Measurements from ENCODE around the gene IRAK1. TPM values are rescaled to one million over a fixed set of nuclear protein-coding genes. Genes with fewer than 3 reads are reported as not detected.

IRAK1 gene
- total RNA-seq, 1 experiment from 2014 or later: 432 TPM

GRCh38 chrX:153967536-153968224 lies 52.0 kb downstream of the IRAK1 start:
- intact Hi-C loops (cut with micrococcal nuclease; ENCODE audit: unreplicated experiment): no loop called here
- ATAC-seq (no peak), DNase-seq (ENCODE audit: low read depth, low spot score) (no peak)
- H3K27ac ChIP-seq (ENCODE audit: low read length): peak overlapping the region; percentile 90
- TSS peak; percentile 37 for BruUV-seq (replicated peaks)
- H3K27me3 ChIP-seq (ENCODE audit: control insufficient read depth, insufficient read depth, low read length): no peaks in the 10 kb centered on the region
- TF ChIP-seq, protein P1, sequence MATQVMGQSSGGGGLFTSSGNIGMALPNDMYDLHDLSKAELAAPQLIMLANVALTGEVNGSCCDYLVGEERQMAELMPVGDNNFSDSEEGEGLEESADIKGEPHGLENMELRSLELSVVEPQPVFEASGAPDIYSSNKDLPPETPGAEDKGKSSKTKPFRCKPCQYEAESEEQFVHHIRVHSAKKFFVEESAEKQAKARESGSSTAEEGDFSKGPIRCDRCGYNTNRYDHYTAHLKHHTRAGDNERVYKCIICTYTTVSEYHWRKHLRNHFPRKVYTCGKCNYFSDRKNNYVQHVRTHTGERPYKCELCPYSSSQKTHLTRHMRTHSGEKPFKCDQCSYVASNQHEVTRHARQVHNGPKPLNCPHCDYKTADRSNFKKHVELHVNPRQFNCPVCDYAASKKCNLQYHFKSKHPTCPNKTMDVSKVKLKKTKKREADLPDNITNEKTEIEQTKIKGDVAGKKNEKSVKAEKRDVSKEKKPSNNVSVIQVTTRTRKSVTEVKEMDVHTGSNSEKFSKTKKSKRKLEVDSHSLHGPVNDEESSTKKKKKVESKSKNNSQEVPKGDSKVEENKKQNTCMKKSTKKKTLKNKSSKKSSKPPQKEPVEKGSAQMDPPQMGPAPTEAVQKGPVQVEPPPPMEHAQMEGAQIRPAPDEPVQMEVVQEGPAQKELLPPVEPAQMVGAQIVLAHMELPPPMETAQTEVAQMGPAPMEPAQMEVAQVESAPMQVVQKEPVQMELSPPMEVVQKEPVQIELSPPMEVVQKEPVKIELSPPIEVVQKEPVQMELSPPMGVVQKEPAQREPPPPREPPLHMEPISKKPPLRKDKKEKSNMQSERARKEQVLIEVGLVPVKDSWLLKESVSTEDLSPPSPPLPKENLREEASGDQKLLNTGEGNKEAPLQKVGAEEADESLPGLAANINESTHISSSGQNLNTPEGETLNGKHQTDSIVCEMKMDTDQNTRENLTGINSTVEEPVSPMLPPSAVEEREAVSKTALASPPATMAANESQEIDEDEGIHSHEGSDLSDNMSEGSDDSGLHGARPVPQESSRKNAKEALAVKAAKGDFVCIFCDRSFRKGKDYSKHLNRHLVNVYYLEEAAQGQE (IDR thresholded peaks at IDR 0.05; ENCODE audit: insufficient read depth in 1 of 2, low read depth in 2 of 2, low read length in 1 of 2): no peak
- TF ChIP-seq TCF7L2 (IDR thresholded peaks at IDR 0.05; ENCODE audit: low read depth, low read length) (no peak), POLR2AphosphoS5 (IDR thresholded peaks at IDR 0.05; ENCODE audit: low read depth, low read length) (no peak)
- TF ChIP-seq, protein P2, sequence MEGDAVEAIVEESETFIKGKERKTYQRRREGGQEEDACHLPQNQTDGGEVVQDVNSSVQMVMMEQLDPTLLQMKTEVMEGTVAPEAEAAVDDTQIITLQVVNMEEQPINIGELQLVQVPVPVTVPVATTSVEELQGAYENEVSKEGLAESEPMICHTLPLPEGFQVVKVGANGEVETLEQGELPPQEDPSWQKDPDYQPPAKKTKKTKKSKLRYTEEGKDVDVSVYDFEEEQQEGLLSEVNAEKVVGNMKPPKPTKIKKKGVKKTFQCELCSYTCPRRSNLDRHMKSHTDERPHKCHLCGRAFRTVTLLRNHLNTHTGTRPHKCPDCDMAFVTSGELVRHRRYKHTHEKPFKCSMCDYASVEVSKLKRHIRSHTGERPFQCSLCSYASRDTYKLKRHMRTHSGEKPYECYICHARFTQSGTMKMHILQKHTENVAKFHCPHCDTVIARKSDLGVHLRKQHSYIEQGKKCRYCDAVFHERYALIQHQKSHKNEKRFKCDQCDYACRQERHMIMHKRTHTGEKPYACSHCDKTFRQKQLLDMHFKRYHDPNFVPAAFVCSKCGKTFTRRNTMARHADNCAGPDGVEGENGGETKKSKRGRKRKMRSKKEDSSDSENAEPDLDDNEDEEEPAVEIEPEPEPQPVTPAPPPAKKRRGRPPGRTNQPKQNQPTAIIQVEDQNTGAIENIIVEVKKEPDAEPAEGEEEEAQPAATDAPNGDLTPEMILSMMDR (IDR thresholded peaks at IDR 0.05): no peak
- H3K4me1 ChIP-seq (ENCODE audit: control insufficient read depth, insufficient read depth, low read length): peaks cover 27% of the 10 kb centered on the region
- CTCF ChIA-PET: no interaction called here
- no peaks in the 10 kb centered on the region; the same call in 1 of the 2 replicates for H3K36me3 ChIP-seq (ENCODE audit: control insufficient read depth, insufficient read depth, low read length)
- H3K9me3 ChIP-seq (ENCODE audit: control insufficient read depth, insufficient read depth, low read depth, low read length): no peaks in the 10 kb centered on the region
- POLR2A ChIA-PET: no interaction called here
- in situ Hi-C loops (cut with HindIII; ENCODE audit: low pct_unique_long_range_greater_than_20kb, low sequenced_read_pairs): no loop called here
- peak overlapping the region in 1 of 2 experiments; percentile 95; a peak in 1 of 4 replicates for H3K4me3 ChIP-seq (ENCODE audit: low read depth in 2 of 2, low read length in 2 of 2)

DNA sequence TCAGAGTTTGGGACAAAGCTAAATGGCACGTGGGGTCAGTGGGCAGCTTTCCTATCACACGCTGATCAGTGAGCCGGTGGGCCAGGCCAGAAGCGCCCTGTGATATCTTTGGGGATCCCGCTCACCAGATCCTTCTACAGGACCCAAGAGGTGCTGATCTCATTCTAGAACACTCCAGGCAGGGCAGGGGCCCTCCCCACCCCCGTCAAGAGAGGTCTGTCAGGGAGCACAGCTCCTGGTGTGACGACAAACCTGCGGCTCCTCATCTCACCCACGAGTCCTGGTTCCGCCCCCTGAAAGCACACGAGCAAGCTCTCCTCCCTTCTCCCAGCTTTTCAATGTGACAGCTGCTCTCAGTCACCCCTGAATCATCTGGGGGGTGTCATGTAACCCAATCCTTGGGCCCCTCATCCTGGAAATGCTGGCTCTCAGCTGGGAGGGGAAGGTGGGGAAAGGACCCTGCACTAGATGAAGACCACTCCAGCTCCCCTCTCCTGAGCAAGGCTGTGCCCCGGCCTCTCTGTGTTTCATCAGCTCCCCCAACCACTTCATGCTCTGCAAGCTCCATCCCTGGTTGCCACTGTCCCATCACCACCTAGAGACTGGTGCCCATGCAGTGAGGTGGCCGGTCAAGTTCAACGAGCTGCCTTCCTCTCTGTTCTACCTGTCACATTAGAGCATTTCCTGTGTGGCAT lies 52.7 kb downstream of the IRAK1 start:
- CTCF ChIA-PET: interaction anchor here (1.3 kb wide), 1 partner anchor 20 kb away, joined by 3 read pairs; no protein-coding TSS in a partner anchor

DNA sequence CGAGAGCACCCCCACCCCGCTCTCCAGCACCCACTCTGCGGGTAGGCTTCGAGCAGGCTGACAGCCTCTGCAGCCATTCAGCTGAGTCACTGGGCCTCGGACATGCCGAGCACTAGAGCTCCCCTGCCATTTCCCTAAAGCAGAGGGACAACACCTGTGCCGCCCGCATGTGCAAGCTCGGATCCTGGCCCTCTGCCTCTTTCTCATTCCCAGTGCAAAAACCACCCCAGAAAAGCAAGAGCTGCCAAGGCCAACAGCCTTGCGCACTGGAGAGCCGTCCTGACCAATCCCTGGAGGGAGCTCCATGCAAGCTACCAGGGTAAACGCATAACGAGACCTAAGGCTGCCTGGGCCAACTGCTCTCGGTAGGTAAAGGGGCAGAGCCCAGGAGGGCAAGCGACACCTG lies 53.4 kb downstream of the IRAK1 start:
- ChIA-PET POLR2A (interaction anchor here (1.0 kb wide), 1 partner anchor 31 kb away, joined by 3 read pairs; no protein-coding TSS in a partner anchor), CTCF (interaction anchor here (1.3 kb wide), 1 partner anchor 19 kb away, joined by 3 read pairs; no protein-coding TSS in a partner anchor)
- ATAC-seq (no peak), DNase-seq (ENCODE audit: low read depth, low spot score) (no peak)
- no peaks in the 10 kb centered on the region for H3K27me3 ChIP-seq (ENCODE audit: control insufficient read depth, insufficient read depth, low read length)
- H3K9me3 ChIP-seq (ENCODE audit: control insufficient read depth, insufficient read depth, low read depth, low read length): no peaks in the 10 kb centered on the region
- BruUV-seq (replicated peaks): no TSS peak
- TF ChIP-seq, protein P2 (IDR thresholded peaks at IDR 0.05): no peak
- TF ChIP-seq SIN3A (IDR thresholded peaks at IDR 0.05; ENCODE audit: borderline replicate concordance, insufficient read depth, low read depth, low read length): no peak
- in situ Hi-C loops (cut with HindIII; ENCODE audit: low pct_unique_long_range_greater_than_20kb, low sequenced_read_pairs): no loop called here
- peaks cover 10% of the 10 kb centered on the region for H3K36me3 ChIP-seq (ENCODE audit: control insufficient read depth, insufficient read depth, low read length)
- no peak overlapping the region for H3K4me3 ChIP-seq (ENCODE audit: low read depth in 2 of 2, low read length in 2 of 2)
- peaks cover 27% of the 10 kb centered on the region for H3K4me1 ChIP-seq (ENCODE audit: control insufficient read depth, insufficient read depth, low read length)
- peak overlapping the region; percentile 48; the same call in 1 of the 2 replicates for H3K27ac ChIP-seq (ENCODE audit: low read length)
- intact Hi-C loops (cut with micrococcal nuclease; ENCODE audit: unreplicated experiment): no loop called here

More for the DNA sequence above, 52.7 kb downstream of the IRAK1 start:
- Histone ChIP-seq H3K4me1 (ENCODE audit: control insufficient read depth, insufficient read depth, low read length) (peaks cover 27% of the 10 kb centered on the region), H3K27ac (ENCODE audit: low read length) (peak overlapping the region; percentile 90; the same call in 1 of the 2 replicates), H3K4me3 (ENCODE audit: low read depth in 2 of 2, low read length in 2 of 2) (no peak overlapping the region), H3K36me3 (ENCODE audit: control insufficient read depth, insufficient read depth, low read length) (peaks cover 7% of the 10 kb centered on the region; the same call in 1 of the 2 replicates), H3K27me3 (ENCODE audit: control insufficient read depth, insufficient read depth, low read length) (no peaks in the 10 kb centered on the region), H3K9me3 (ENCODE audit: control insufficient read depth, insufficient read depth, low read depth, low read length) (no peaks in the 10 kb centered on the region)
- DNase-seq (ENCODE audit: low read depth, low spot score) (no peak), ATAC-seq (no peak)
- POLR2A ChIA-PET: interaction anchor here (1.0 kb wide), 1 partner anchor 32 kb away, joined by 3 read pairs; no protein-coding TSS in a partner anchor
- intact Hi-C loops (cut with micrococcal nuclease; ENCODE audit: unreplicated experiment) (no loop called here), in situ Hi-C loops (cut with HindIII; ENCODE audit: low pct_unique_long_range_greater_than_20kb, low sequenced_read_pairs) (no loop called here)
- no TSS peak for BruUV-seq (replicated peaks)
- TF ChIP-seq SIN3A (IDR thresholded peaks at IDR 0.05; ENCODE audit: borderline replicate concordance, insufficient read depth, low read depth, low read length): no peak

All from Panc1 (cell line).